NB4 (cell line): ENCODE measurements around the gene SLFN12L.

ENCODE experiments used
- DNase-seq: peaks from one replicate; pipeline ENCODE4 v3.0.0; 2010; ENCODE audit warnings: low read depth
- H3K4me3 ChIP-seq: one replicate; pipeline ENCODE4 v1.5.1; 2011; ENCODE audit warnings: mild to moderate bottlenecking, low read depth, low read length, moderate library complexity
- CTCF ChIP-seq: IDR thresholded peaks from one replicate; pipeline ENCODE4 v1.5.1; 2012; ENCODE audit warnings: low read depth, low read length
- MAX ChIP-seq: IDR thresholded peaks from 2 replicates; pipeline ENCODE4 v1.6.1; 2011; ENCODE audit warnings: low read depth, low read length
- MYC ChIP-seq: IDR thresholded peaks from 2 replicates; pipeline ENCODE4 v1.6.1; 2011; ENCODE audit warnings: low read depth, low read length
- POLR2A ChIP-seq: IDR thresholded peaks from 2 replicates; pipeline ENCODE4 v1.6.1; 2011; ENCODE audit warnings: mild to moderate bottlenecking; ENCODE audit not compliant: insufficient read length; ENCODE audit errors: extremely low read depth

The SLFN12L gene

GRCh38 chr17:35486920-35487732, 50.4 kb downstream of the SLFN12L start:
- TF ChIP-seq CTCF = no peak
- peak; percentile 17 for TF ChIP-seq POLR2A
- TF ChIP-seq MYC = peak; percentile 54; the same call in 1 of the 2 replicates
- peak; percentile 52; the same call in 1 of the 2 replicates for TF ChIP-seq MAX
- H3K4me3 ChIP-seq = peak overlapping the region; percentile 52
- DNase-seq = peak; percentile 98

- H3K4me3 ChIP-seq = no peak overlapping the region
- DNase-seq = no peak
- TF ChIP-seq MAX (no peak), POLR2A (no peak), MYC (no peak), CTCF (no peak)
These were observed 58.2 kb downstream of the SLFN12L start for GRCh38 chr17:35479271-35479670.

GRCh38 chr17:35477248-35477647, 60.2 kb downstream of the SLFN12L start:
- TF ChIP-seq POLR2A (no peak), CTCF (no peak), MYC (no peak), MAX (no peak)
- no peak overlapping the region for H3K4me3 ChIP-seq
- DNase-seq = no peak

GRCh38 chr17:35476283-35476820, 61.1 kb downstream of the SLFN12L start:
- DNase-seq = no peak
- no peak overlapping the region for H3K4me3 ChIP-seq
- TF ChIP-seq MYC (no peak), POLR2A (no peak), MAX (no peak), CTCF (no peak)

GRCh38 chr17:35468475-35468874, 69.0 kb downstream of the SLFN12L start:
- no peak for DNase-seq
- no peak overlapping the region for H3K4me3 ChIP-seq
- TF ChIP-seq CTCF (no peak), POLR2A (no peak), MYC (no peak), MAX (no peak)
